NCI-H1105 (cell line): ENCODE measurements around the gene AIP.

Source experiments
- DNase-seq: peaks from one replicate; lab custom pipeline; 2025; lab: John Stamatoyannopoulos, UW

Gene AIP

DNA sequence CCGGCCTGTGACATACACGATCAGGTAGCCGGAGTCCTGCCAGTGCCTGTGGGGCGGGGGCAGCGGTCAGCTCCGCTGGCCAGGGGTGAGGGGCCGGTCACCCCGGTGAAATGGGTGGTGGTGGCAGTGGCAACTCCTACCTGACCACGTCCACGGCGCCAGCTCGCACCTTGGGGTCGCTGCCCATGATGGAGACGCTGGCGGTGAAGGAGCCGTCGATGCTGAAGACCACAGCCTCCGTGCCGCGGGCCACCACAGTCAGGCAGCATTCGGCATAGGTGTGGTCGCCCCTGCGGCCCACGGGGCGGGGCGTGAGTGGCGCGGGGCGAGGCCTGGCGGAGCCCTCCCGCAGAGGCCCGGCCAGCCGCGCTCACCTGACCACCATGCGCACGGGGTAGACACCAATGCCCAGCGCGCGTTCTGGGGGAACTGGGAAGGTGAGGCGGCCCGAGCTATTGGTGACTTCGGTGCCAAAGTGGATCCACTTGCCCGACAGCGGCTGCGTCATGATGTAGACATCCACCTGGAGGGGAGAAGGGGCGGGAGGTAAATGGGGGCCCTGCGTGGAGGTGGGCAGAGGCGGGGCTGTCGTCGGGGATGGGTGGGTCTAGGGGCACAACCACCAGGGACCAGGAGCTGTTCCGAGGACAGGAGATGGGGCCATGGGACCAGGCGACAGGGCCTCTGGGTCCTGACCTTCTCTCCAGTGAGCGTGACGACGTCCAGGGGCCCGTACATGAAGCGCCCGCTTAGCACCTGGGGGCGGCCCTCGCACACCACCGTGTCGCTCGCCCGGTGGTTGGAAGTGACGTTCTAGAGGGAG is 10.9 kb downstream of the AIP start:
- DNase-seq = no peak

DNA sequence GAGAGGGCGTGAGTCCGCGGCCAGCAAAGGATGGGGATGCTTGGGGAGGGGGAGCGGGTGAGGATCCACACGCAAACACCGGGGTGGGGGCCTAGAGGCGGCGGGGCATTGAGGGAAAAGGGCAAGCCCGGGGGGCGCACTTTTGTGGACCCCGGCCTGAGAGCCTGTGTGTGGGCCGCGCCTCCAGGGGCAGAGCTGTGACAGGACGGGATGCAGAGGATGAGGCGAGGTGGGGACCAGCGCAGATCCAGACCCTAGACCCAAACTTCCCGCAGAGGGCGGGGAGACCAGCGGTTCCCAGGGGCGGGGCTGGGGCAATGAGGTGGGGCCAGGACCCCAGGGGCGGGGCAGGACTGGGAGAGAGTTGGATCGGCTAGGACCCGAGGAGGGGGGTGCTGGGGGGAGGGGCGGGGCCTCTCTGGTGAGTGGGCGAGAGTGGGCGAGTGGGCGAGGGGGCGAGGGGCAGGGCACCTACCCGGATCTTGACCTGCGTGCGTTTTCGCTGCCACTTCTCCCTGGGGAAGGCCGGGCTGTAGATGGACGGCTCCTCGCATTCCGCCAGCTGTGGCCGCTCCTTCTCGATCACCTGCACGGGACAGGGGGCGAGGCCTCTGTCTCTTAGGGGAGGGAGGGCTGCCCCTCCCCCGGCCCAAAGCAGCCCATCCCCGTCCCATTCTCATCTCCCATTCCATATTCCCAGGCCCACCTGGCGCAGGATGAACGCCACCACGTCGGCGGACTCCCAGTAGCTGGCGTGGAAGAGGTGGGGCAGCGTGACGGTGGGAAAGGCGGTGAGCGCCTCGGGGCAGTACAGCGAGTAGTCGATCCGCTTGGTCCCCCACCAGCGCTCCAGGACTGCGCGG is 11.8 kb downstream of the AIP start:
- no peak for DNase-seq

DNA sequence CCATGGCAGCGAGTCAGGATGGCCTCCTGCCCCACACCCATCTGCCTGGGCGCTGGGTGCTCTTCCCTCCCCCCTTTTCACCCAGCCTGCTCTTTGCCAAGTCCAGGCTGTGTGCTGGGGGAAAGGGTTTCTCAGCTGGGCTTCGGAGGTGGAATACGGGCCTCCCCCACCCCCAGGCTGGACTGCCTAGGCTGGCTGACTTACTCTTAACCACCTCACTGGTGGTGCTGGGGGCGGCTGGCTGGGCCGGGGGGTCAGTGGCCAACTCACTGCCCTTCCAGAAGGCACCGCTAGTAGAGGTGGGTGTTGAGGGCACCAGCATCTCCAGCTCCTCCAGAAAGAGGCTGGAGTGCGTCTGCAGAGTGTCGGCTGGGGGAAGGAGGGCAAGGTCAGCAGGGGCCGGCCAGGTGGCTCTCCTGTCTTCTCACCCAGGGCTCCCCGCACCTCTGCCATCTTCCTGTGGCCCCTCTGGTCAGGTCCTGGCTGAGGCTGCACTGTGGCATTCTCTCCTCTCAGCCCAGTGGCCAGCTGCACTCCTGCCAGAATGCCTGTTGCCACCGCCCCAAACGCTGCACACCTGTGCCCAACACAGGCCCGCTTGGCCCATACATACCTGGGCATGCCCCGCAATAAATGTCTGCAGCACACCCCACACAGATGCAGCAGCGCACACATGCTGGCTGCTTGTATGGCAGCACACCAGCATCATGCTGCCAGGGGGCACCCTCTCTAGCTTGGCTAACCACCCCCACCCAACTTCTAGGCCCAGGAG is 12.6 kb downstream of the AIP start:
- no peak for DNase-seq

DNA sequence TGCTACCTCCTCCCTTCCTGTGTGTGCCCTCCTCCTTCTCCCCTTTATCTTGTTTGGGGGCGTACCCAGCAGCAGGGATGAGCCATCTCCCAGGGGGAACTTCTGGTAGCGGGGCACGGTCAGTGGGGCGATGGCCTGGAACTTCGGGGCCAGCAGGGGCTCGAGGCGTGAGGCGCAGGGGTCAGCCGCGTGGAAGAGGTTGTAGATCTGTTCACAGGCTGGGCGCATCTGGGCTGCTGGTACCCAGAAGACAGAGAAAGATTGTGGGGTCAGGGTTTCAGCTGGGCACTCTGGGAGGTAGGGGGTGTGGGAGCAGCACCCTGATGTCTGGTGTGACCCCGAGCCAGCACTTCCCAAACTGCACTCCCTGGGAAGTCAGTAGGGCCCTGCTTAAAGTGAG is 13.3 kb downstream of the AIP start:
- DNase-seq = no peak

DNA sequence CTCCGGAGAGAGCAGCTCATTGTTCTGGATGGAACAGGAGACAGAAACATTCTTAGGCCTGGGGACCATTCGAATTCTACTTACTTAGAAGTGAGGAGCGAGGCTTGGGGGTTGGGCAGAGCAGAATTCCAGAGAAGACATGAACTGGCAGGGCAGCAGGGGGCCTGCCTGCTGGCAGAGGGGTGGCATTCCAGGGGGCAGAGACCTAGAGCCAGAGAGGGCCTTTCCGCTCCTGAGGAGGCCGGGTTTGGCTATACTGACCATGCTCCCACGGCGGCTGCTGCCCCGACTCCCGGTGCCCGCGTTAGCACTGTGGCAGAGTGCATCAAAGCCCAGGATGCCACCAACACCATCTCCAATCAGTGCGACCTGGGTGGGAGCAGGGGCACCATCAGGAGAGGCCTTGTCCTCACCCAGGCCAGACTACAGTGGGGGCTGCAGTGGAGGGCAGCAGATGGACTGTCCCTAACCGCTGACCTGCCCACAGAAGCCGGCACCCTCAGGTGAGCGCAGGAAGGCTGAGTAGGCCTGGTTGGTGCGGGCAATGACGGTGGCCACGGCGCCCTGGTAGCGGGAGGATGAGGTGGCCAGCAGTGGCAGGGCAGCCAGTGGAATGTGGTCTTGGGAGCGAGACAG is 14.9 kb downstream of the AIP start:
- no peak for DNase-seq

DNA sequence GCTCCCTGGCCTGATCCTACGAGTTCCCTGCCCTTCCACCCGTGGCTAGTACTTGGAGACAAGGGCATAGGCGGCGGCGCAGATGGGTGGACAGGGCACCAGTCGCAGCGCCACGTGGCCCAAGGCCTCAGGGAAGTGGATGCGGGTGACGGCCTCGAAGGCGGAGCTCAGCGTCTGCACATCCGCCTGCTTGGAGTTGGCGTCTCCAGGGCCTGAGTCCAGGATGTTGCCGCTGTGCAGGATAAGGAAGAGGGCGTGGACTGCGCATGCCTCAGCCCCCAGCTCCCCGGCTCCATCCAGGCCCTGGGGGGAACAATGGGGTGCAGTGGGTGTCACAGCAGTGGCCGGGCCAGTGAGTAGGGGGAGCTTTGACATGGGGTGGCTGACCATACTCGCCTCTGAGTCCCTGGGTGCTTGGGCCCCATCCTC is 15.7 kb downstream of the AIP start:
- no peak for DNase-seq

DNA sequence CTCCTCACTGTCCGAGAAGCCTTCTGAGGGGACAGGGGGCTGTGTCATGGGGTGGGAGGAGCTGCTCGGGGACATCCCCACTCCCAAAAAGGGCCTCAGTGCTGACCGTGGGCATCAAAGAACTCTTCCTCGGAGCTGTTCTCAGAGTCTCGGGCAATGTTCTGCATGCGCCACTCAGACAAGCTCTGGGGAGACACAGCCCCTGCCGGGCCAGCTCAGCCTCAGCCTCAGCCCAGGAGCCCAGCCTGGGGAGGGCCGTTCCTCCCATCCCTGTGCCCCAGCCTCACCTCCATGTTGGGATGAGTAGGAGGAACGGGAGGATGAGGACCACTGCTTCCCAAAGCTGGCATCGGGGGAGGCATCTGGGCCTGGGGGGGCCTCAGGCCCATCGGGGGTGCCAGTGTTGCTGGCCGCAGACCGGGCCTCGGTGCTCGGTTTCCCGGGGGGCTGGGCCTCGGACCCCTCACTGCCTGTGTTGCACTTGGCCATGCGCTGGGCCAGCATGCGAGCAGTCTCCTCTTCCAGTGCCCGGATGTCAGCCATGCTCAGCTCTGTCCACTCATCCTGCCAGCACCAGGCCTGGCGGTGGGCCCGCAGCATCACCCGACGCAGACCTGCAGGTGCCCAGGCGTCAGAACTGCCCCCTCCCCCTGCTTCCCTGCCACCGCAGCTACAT is 17.1 kb downstream of the AIP start:
- no peak for DNase-seq

DNA sequence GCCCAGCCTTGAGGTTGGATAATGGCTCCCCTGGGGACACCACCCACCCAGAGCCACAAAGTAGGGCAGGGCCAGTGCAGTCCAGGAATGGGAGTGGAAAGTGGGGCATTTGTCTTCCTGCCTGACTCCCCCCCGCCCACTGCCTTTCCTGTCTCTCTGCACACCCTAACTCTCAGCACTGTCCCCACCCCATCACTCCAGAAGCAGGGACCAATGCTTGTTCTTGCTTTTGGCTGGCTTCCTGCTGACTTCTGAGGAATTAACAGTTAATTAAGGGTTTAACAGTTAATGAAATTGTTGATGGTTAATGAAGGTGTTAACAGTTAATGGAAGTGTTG is 17.6 kb downstream of the AIP start:
- no peak for DNase-seq

DNA sequence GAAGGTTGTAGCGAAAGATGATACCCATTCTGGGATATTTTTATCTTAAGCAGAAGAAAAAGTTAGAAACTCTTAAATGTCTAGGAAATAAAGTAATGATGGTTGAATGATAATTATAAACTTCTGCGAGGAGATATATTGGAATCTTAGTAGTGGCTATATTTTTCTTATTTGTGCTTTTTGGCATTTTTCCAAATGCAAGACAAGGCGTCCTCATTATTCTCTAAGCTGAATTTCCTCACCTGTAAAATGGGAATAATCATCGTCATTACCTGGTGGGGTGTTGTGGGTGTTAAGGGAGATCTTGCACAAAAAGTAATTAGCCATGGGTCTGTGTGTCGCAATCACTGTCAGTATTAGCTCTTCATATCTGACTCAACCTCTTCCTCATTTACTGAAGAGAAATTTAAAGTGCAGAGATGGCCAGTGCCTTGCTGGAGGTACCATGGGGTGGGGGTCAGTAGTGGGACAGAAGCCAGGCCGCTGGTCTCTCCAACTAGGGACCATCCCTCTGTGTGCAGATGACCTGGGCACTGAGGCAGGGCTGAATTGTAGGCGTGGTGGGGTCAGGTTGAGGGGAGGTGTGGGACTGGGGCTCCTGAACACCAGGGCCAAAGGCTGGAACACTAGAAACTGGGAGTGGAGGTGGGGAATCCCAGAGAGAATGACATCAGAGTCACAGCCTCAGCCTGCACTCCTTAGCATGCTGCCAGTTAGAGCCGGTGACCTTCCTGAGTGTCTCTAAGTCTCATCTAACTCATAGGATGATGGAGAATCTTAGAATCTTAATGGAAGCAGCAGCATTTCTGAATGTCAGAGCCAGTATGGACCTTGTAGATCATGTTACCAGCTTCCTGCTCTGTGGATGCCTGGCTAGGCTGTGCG is 18.2 kb downstream of the AIP start:
- DNase-seq = no peak

DNA sequence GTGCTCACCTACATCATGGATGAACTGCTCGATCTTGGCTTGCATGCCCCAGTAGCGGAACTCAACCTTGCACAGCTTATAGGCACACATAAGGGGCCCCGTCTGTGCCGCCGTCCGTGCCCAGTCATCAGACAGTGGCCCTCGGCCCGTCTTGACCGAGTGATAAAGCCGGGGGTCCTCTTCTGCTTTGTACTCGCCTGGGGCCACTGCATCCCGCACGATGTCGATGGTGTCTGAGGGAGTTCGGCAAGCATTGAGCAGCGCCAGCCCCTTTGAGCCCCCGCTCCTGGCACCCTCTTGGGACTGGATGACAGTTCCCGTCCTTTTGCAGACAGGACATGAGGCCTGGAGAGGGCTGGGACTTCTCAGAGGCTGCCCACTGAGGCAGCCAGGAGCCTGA is 19.0 kb downstream of the AIP start:
- no peak for DNase-seq

DNA sequence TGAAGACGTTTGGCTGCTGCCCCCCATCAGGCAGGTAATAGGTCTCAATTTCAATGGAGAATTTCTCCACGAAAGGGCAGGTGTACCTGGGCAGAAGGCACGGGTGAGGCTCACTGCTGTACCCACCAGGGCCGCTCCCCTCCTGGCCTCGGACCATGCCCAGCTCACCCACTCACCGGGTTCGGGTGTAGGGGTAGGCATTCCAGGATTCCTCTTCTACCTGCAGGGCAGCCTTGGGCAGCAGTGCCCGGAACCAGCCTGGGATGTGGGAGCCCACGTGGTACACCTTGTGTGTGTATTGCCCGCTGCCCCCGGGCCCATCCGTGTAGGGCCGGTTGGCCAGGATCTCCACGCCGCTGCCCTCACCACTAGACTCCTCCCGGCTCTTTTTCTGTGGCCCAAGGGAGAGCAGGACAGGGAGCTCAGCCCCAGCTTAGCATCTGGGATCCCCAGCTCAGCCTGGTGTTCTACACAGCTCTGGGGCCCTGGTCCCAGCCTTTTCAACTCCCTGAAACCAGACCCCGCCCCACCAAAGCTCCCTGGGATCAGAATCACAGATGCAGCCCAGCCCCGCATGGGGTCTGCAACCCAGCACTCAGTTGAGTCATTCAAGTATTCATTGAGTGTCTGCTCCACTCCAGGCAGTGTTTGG is 19.6 kb downstream of the AIP start:
- DNase-seq = no peak

DNA sequence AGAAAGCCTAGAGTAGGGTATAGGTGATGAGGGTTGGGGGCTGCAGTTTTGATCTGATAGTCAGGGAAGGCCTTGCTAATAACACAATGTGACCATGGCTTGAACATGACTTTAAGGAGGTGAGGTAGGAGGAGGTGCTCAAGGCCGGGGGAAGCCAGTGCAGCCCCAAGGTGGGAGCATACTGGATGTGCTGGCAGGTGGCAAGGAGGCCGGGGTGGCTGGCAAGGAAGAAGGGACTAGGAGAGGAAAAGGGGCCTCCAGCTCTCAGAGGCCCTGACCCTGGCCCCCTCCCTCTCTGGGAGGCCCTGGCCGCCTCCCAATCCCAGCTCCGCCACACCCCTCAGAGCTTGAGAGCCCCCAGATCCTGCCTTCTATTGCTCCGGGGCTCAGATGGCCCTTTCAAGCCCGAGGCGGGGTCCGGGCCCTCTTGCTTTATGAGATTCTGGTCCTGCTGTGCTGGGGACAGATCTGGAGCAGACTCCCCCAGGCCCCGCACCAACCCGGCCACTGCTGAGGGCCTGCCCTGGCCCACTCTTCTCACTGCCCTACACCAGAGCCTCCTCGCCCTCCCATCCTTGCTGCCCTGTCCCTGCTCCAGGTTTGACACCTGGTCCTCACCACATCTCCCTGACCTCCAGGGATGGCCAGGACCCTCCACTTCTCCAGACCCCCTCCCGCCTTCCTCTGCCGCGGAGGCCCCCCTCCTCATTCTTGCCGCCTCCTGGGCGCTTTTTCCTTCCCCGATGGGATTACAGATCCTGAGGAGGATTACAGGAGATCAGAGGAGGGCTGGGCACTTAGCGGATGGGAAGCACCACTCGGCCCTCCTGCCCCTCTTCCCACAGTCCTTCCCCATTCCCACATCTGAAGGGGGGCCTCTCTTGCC is 20.5 kb downstream of the AIP start:
- DNase-seq = no peak

DNA sequence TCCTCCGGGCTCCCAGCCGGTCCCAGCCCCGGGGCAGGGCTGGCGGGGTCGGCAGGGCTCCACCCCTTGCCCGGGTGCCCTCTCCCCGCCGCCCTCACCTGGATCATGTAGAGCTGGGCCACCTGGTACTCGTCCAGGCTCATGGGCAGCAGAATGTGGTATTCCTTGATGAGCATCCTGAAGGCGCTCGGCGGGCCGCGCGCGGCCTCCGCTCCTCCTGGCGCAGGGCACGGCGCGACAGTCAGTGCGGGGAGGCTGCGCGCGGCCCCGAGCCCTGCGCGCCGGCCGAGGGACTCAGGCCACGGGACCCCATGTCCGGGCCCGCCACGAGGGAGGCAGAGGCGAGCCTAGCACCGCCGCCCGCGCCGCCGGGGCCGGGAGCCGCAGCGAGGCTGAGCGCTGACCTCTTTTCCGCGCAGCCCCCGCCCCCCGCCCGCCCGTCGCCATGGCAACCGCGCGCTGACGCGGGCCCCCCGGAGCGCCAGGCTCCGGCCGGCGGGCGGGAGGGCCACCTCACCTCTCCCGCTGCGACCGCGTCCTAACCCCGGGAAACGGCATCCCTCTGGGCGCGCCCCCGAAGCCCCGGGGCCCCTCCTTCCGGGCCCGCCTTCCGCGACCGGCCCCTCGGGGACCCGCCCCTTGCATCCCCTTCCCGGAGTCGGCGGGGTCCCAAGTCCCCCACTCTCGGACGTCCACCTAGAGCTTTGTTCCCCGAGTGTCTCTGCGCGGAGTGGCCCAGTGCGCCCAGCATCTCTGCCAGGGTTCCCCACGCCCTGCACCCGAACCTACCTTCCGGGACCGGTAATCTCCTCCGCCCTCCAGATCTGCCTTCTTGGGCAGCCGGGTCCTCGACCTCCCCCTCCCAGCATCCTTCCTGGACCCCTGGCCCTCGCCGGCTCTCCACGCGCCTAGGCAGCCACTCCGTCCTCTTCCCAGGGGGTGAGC is 21.5 kb downstream of the AIP start:
- peak; percentile 13 for DNase-seq

DNA sequence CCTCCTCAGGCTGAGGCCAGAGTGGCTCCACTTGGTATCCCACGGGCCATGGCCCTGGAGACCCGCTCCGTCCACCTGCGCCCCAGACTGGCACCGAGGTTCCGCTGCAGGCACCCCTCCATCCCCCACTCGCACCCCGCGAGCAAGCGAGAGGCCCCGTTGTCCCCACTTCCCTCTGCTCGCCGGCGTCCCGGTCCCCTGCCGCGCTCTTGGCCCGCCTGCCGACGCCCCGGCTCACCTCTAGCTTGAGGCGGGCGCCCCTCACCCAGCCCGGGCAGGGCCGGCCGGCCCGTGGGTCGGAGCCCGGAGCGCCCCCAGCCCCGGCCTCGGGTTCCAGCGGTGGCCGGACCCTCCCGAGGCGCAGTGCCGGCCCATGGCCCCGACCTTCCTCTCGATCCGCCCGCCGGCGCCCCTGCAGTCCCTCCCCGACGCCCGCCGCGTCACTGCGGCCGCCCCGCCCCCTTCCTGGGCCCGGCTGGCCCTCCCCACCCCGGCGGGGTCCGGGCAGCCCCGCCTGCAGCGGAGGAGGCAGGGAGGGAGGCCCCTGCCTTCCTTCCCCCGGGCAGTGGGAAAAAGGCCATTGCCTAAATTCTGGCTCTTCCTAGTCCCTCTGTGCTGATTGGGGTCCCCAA is 22.2 kb downstream of the AIP start, which contains the start of gene PITPNM1:
Gene PITPNM1 (minus strand): TSS at position 414 of the 632 bp plus-strand sequence. CDS start 1,183 bp downstream, outside the sequence.
- peak; percentile 27 for DNase-seq

DNA sequence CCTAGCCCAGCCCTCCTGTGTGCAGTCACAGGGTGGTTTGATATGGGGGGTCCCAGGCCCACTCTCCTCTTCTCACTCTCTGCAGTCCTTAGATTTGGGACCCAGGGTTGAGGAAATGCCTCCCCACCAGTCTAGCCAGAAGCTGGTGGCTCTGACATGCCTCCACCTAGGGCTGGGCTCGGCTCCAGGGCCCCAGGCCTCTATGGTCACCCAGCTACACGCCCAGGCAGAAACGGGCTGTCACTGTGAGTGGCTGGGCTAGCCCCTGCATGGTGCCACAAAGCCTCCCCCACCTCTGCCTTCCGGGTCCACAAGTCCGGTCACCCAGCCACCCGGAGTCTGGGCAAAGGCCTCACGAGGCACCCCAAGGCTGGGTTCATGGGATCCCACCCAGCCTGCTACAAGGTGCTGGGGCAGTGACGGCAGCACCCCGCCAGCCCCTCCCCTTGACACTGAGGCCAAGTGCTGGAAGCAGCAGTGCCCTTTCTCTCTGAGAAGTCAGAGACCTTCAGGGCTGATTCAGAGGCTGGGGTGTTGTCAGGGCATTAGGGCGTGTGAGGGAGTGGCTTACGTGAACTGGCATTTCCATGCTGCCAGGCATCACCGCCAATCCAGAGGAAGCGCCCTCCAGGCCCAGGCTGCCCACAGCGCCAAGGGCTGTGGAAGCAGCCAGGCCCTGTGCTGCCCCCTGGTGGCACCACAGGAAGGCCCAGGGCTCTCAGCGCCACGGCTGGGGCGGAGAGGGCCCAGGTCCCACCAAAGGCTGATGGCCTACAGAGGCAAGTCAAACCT is 23.0 kb downstream of the AIP start:
- DNase-seq = peak; percentile 85

DNA sequence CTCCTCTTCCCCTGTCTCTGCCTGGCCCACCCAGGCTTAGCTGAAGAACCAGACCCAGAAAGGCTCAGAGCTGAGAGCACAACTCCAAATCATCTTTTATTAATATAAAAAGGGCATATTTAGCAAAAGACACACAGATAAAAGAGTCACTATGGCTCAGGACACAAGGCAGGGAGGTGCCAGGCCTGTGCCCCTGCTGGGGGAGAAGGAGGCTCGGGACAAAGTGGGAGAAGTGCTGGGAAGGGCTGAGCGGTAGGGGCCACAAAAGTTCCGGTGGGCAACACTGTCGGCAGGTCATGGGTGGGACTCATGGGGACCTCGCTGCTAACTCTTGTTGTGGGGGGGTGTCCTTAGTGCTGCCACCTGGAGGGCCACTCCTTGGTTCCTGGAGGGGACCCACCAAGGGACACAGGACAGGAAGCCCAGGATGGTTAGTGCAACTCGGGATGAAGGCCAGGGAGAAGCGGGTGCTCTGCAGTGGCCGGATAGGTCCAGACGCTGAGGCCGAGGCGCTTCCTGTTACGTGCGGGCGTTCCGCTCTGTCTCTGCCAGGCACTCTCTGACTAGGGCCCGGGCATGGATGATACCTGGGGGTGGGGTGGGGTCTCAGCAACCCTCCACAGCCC is 23.7 kb downstream of the AIP start:
- DNase-seq = no peak
